ENCODE measurements around the gene ACOT4.
A peak's percentile ranks its signal among the peaks of the same experiment; 100 is the strongest.
"Not testable (repeated sequence)": the region's sequence is repeated elsewhere in the genome, so short reads cannot be mapped to it uniquely, and the experiment has no call there.

Gene ACOT4, protein sequence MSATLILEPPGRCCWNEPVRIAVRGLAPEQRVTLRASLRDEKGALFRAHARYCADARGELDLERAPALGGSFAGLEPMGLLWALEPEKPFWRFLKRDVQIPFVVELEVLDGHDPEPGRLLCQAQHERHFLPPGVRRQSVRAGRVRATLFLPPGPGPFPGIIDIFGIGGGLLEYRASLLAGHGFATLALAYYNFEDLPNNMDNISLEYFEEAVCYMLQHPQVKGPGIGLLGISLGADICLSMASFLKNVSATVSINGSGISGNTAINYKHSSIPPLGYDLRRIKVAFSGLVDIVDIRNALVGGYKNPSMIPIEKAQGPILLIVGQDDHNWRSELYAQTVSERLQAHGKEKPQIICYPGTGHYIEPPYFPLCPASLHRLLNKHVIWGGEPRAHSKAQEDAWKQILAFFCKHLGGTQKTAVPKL

GRCh38 chr14:73591690-73592449, at the start of gene ACOT4:
TSS of gene ACOT4 (plus strand) at chr14:73591873. CDS start at chr14:73591960, 87 bp downstream.
- peak; percentile 3 for DNase-seq

DNA sequence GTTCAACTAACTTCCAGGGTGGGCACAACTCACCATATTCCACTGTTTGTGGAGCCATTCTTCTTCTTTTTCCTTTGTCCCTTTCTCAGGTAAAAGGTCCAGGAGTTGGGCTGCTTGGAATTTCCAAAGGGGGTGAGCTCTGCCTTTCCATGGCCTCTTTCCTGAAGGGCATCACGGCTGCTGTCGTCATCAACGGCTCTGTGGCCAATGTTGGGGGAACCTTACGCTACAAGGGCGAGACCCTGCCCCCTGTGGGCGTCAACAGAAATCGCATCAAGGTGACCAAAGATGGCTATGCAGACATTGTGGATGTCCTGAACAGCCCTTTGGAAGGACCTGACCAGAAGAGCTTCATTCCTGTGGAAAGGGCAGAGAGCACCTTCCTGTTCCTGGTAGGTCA, 48.7 kb upstream of the ACOT4 start:
- DNase-seq, result not testable (repeated sequence)

DNA sequence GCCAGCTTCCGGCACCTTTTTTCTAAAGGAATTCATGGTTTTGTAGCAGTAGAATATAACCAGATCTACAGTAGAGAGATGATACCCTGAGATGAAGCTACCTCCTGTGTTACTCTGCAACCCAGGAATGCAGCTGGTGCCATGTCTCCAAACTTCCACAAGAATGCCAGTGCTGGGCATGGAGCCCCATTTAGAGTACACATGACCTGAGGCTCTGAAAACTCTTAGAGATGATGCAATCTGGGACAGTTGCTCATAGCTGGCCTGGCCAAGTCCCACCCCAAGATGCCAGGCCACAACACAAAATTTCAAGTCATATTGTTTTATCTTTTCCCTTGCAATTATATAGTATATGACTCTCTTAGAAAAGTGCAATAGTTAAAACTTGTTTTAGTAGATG, 46.3 kb upstream of the ACOT4 start:
- not testable (repeated sequence) for DNase-seq

DNA sequence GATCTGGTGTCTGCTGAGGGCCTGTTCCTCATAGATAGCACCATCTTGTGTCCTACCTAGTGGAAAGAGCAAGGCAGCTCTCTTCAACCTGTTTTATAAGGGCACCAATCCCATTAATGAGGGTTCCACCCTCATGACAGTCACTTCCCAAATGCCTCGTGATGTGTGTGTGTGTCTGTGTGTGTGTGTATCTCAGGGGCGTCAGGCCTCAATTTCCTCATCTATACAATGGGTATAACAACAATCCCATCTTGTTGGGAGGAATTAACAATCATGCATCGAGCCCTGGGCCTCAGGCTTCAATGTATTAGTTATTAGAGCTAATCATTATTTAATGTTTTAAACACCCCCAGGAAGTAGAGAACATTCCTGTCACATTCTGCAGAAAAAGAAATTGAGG, 42.6 kb upstream of the ACOT4 start:
- DNase-seq, result not testable (repeated sequence)

DNA sequence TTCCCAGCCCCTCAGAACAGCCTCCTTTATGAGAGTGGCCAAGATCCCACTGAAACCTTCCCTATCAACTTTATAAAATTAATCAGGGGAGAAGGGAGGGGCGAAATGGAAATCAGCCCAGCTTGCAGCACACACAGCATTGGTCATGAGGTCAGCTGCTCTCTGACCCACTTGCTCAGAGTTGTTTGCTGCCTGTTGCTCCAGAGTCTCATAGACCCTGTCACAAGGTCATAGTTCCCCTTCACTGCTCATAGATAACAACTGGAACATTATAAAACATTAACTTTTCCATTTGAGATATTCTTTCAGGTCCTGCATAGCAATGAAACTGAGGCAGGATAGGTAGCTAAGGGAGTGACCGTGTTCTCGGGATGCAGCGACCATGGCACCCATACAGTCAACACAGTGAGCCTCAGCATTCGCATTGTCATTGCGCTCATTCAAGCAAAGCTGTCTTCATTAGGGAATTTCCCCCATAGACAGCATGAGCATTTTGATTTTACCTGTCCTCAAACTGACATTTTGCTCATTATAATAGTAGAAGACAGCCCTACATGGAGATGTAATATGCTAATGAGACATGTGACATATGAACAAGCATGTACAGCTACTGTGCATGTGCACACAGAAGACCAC, 41.7 kb upstream of the ACOT4 start:
- not testable (repeated sequence) for DNase-seq

DNA sequence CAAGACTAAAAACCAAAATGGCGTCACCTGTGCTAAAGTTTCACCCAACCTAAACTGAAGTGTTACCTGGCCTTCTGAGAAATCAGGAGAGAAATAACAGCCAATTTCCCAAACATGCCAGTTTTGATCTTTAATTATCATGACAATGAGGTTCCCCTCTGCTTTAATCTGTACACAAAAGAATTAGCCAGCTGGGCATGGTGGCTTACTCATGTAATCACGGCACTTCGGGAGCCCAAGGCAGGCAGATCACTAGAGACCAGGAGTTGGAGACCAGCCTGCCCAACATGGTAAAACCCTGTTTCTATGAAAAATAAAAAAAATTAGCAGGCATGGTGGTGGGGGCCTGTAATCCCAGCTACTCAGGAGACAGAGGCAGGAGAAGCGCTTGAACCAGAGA, 37.8 kb upstream of the ACOT4 start:
- no peak for DNase-seq

DNA sequence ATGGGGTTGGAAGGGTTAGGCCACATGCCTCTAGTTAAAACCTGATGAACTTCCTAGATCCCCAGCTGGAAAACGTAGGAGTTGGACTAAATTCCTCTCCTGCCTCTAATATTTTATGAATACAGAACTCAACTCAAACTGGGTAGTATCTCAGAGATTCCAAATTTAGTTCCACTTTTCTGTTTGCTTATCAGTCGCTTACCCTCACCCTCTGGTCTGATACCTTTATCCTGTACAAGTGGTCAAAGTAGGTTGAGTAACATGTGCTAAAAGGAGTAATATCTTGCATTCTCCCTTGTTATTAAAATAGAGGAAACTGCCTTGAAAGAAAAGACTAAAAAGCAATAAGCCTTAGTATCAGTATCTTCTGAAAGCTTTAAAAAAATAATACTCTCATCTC, 34.5 kb upstream of the ACOT4 start:
- DNase-seq, result not testable (repeated sequence)

DNA sequence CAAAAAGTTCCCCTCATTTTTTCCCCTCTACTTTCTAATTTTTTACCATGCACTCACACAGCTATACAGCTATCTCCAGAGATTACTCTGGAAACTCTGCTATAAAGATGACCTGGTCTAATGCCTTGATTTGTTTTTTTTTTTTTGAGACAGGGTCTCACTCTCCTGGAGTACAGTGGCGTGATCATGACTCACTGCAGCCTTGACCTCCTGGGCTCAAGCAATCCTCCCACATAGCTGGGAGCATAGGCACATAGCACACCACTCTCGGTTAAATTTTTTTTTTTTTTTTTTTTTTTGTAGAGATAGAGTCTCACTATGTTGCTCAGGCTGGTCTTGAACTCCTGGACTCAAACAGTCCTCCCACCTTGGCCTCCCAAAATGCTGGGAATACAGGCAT, 33.4 kb upstream of the ACOT4 start:
- DNase-seq, result not testable (repeated sequence)

GRCh38 chr14:73562256-73562655, 29.4 kb upstream of the ACOT4 start:
- DNase-seq, result not testable (repeated sequence)

- not testable (repeated sequence) for DNase-seq
These were observed 29.0 kb upstream of the ACOT4 start for GRCh38 chr14:73562696-73563095.

- DNase-seq, result not testable (repeated sequence)
These were observed 25.2 kb upstream of the ACOT4 start for GRCh38 chr14:73566431-73566830.

DNA sequence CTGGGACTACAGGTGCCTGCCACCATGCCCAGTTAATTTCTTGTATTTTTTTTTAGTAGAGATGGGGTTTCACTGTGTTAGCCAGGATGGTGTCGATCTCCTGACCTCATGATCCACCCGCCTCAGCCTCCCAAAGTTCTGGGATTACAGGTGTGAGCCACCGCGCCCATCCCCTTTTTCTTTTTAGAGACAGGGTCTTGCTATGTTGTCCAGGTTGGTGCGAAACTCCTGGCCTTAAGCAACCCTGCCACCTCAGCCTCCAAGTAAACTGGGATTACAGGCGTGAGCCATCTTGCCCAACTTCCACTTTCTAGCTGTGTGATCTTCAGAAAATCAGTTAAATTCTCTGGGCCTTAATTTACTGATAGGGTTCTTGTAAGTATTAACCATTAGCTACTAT, 24.7 kb upstream of the ACOT4 start:
- DNase-seq, result not testable (repeated sequence)

- no peak for DNase-seq
These were observed 24.3 kb upstream of the ACOT4 start for GRCh38 chr14:73567358-73567757.

GRCh38 chr14:73567951-73568885, 23.5 kb upstream of the ACOT4 start:
- no peak for DNase-seq

DNA sequence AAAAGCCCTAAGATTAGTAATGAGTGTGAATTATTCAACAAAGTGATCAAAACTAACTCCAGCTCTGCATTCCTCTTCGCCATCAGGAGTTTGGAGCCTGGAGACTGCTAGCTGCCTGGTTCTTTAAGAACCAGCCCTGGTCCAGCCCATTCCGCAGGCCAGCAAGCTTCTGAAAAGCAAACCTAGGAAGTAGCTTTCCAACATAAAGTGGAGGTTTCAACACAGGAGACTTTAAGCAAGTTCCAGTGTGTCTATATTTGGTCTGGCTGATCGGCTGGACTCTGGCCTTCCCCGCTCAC, 22.8 kb upstream of the ACOT4 start:
- DNase-seq, result not testable (repeated sequence)

GRCh38 chr14:73569185-73569958, 22.3 kb upstream of the ACOT4 start, which contains the start of gene ACOT2:
TSS of gene ACOT2 (plus strand) at chr14:73569213. CDS start at chr14:73569241, 28 bp downstream.
- peak; percentile 79 for DNase-seq

- not testable (repeated sequence) for DNase-seq
These were observed 20.8 kb upstream of the ACOT4 start for GRCh38 chr14:73570913-73571312.

DNA sequence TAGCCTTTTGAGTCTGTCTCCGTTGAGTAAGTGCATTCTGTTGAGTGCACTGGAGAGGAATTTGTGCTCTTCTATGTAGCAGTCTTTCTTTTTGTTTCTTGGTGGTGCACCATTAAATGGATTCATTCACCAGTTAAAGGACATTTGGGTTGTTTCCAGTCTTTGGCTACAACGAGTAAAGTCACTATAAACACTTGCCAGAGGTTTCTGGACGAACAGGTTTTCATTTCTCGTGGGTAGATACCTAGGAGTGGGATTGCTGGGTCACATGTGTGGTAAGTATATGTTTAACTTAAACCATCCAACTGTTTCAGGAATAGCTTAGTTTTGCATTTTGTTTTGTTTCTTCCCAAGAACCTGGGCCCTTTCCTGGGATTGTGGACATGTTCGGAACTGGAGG, 18.6 kb upstream of the ACOT4 start:
- DNase-seq, result not testable (repeated sequence)

DNA sequence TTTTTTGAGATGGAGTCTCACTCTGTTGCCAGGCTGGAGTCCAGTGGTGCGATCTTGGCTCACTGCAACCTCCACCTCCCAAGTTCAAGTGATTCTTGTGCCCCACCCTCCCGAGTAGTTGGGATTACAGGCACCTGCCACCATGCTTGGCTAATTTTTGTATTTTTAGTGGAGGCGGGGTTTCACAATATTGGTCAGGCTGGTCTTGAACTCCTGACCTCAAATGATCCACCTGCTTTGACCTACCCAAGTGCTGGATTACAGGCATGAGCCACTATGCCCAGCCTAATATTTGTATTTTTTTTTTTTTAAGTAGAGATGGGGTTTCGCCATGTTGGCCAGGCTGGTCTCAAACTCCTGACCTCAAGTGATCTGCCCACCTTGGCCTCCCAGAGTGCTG, 17.9 kb upstream of the ACOT4 start:
- DNase-seq, result not testable (repeated sequence)

GRCh38 chr14:73574251-73574650, 17.4 kb upstream of the ACOT4 start:
- not testable (repeated sequence) for DNase-seq

DNA sequence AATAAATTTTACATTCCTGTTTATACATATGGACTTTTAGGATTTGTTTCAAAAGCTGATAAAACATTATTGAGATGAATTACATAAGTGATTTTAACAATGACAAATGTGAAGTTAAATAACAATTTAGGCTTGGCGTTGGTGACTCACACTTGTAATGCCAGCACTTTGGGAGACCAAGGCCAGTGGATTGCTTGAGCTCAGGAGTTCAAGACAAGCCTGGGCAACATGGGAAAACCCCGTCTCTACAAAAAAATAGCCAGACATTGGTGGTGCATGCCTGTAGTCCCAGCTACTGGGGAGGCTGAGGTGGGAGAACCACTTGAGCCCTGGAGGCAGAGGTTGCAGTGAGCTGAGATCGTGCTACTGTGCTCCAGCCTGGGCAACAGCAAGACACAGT, 15.3 kb upstream of the ACOT4 start:
- no peak for DNase-seq

- not testable (repeated sequence) for DNase-seq
These were observed 14.5 kb upstream of the ACOT4 start for GRCh38 chr14:73577214-73577613.

Measured in NCI-H1092 (cell line).